HL-60 (cell line): ENCODE results near the gene CYSTM1.

Experiments
- GABPA ChIP-seq: IDR thresholded peaks from 2 replicates; pipeline ENCODE4 v1.6.1; 2012; ENCODE audit warnings: low read depth
- POLR2AphosphoS5 ChIP-seq: IDR thresholded peaks from 2 replicates; pipeline ENCODE4 v1.6.1; 2012; ENCODE audit warnings: low read depth
- TF ChIP-seq, protein P1 (sequence below): IDR thresholded peaks from one replicate; pipeline ENCODE4 v1.5.1; 2011; ENCODE audit warnings: low read length, control low read depth, inconsistent platforms; ENCODE audit not compliant: insufficient read depth
- TF ChIP-seq, protein P2 (sequence below): IDR thresholded peaks from 2 replicates; pipeline ENCODE4 v1.6.1; 2012; ENCODE audit warnings: low read depth; ENCODE audit not compliant: insufficient replicate concordance

DNA sequence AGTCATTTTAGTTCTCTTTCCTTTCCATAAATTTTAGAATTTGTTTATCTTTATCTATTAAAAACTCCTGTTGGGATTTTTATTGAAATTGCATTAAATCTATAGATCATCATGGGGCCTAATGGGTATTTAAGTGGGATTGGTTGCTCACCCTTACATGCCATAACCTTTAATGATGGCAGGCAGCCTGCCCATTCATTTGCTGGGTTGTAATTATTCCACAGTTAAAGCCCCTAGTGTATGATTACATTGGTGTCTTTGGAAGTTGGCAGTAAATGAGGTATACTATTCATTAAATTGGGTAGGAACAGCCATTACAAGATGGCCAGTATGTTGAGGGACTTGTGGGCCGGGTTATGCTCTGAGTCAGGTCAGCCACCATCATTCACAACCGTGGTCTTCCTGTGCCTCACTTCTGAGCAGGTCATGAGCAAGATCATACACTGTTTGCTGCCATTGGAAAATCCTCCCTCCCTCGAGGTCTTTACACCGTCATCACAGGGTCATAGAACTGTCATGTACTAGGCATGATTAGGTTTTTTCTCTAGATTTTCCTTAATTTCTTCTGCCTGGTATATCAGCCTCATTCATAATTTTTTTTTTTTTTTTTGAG lies 59.5 kb downstream of the CYSTM1 start:
- TF ChIP-seq, protein P1, sequence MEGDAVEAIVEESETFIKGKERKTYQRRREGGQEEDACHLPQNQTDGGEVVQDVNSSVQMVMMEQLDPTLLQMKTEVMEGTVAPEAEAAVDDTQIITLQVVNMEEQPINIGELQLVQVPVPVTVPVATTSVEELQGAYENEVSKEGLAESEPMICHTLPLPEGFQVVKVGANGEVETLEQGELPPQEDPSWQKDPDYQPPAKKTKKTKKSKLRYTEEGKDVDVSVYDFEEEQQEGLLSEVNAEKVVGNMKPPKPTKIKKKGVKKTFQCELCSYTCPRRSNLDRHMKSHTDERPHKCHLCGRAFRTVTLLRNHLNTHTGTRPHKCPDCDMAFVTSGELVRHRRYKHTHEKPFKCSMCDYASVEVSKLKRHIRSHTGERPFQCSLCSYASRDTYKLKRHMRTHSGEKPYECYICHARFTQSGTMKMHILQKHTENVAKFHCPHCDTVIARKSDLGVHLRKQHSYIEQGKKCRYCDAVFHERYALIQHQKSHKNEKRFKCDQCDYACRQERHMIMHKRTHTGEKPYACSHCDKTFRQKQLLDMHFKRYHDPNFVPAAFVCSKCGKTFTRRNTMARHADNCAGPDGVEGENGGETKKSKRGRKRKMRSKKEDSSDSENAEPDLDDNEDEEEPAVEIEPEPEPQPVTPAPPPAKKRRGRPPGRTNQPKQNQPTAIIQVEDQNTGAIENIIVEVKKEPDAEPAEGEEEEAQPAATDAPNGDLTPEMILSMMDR, result no peak
- no peak for TF ChIP-seq GABPA
- no peak for TF ChIP-seq POLR2AphosphoS5
- TF ChIP-seq, protein P2, sequence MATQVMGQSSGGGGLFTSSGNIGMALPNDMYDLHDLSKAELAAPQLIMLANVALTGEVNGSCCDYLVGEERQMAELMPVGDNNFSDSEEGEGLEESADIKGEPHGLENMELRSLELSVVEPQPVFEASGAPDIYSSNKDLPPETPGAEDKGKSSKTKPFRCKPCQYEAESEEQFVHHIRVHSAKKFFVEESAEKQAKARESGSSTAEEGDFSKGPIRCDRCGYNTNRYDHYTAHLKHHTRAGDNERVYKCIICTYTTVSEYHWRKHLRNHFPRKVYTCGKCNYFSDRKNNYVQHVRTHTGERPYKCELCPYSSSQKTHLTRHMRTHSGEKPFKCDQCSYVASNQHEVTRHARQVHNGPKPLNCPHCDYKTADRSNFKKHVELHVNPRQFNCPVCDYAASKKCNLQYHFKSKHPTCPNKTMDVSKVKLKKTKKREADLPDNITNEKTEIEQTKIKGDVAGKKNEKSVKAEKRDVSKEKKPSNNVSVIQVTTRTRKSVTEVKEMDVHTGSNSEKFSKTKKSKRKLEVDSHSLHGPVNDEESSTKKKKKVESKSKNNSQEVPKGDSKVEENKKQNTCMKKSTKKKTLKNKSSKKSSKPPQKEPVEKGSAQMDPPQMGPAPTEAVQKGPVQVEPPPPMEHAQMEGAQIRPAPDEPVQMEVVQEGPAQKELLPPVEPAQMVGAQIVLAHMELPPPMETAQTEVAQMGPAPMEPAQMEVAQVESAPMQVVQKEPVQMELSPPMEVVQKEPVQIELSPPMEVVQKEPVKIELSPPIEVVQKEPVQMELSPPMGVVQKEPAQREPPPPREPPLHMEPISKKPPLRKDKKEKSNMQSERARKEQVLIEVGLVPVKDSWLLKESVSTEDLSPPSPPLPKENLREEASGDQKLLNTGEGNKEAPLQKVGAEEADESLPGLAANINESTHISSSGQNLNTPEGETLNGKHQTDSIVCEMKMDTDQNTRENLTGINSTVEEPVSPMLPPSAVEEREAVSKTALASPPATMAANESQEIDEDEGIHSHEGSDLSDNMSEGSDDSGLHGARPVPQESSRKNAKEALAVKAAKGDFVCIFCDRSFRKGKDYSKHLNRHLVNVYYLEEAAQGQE, result no peak
